Spleen (tissue), 11 donors: ENCODE measurements around the gene PRPF39. TPM values are rescaled to one million over a fixed set of nuclear protein-coding genes. Genes with fewer than 3 reads are reported as not detected.
A peak's percentile ranks its signal among the peaks of the same experiment; 100 is the strongest.

Source experiments
- DNase-seq: peaks from one replicate; pipeline ENCODE4 v3.0.0-alpha.2; 2020
- H3K27ac ChIP-seq, 8 donors: fragments of 200-600 bp; sonication (generic) in 7 of 8; 1 replicate in 4 of 8; 2 replicates in 4 of 8; pipeline versions ENCODE4 v1.5.0 to v1.8.0; 2016 to 2021; ENCODE audit warnings: inconsistent platforms in 4 of 8, mild to moderate bottlenecking in 4 of 8, moderate library complexity in 1 of 8
- H3K27me3 ChIP-seq, 7 donors: fragments of 200-600 bp; sonication (generic) in 6 of 7; replicated peaks in 1 of 7; 1 replicate in 4 of 7; 2 replicates in 3 of 7; pipeline versions ENCODE4 v1.5.0 to v1.8.0; 2016 to 2021; ENCODE audit warnings: inconsistent platforms in 3 of 7, mild to moderate bottlenecking in 1 of 7
- H3K36me3 ChIP-seq, 6 donors: fragments of 200-600 bp; sonication (generic) in 5 of 6; 1 replicate in 4 of 6; 2 replicates in 2 of 6; pipeline versions ENCODE4 v1.5.0 to v1.8.0; 2016 to 2021; ENCODE audit warnings: inconsistent platforms in 2 of 6
- H3K4me1 ChIP-seq, 6 donors: fragments of 200-600 bp; sonication (generic) in 5 of 6; 1 replicate in 3 of 6; 2 replicates in 3 of 6; pipeline versions ENCODE4 v1.5.0 to v1.8.0; 2016 to 2021; ENCODE audit warnings: inconsistent platforms in 3 of 6
- H3K4me3 ChIP-seq, 8 donors: fragments of 200-600 bp; sonication (generic) in 7 of 8; 1 replicate in 4 of 8; 2 replicates in 4 of 8; pipeline versions ENCODE4 v1.5.0 to v1.8.0; 2016 to 2021; ENCODE audit warnings: inconsistent platforms in 4 of 8, mild to moderate bottlenecking in 4 of 8, moderate library complexity in 2 of 8
- H3K9me3 ChIP-seq, 8 donors: fragments of 200-600 bp; sonication (generic) in 7 of 8; 1 replicate in 4 of 8; 2 replicates in 4 of 8; pipeline versions ENCODE4 v1.5.0 to v1.8.0; 2016 to 2021; ENCODE audit warnings: inconsistent platforms in 4 of 8
- POLR2A ChIP-seq, 3 donors: fragments of 450-650 bp; IDR thresholded peaks; one replicate each; pipeline ENCODE4 v1.5.1; 2017; ENCODE audit warnings: antibody characterized with exemption in 3 of 3, mild to moderate bottlenecking in 1 of 3
- POLR2AphosphoS5 ChIP-seq, 3 donors: sonication (generic); formaldehyde crosslinking; IDR thresholded peaks; one replicate each; pipeline ENCODE4 v1.5.1; 2017; ENCODE audit warnings: antibody characterized with exemption in 3 of 3
- WGBS, 5 donors: extraction: QIAGEN DNeasy Blood & Tissue Kit in 3 of 5; methylation state at CpG; one replicate each; pipeline versions ENCODE4 v1.1.5 to v1.1.7; 2013 to 2018; 5-methylcytosine and 5-hydroxymethylcytosine counted together
- intact Hi-C: fragments of 100-400 bp; cut with DNase I; formaldehyde crosslinking; loops from one replicate; pipeline ENCODE4 v1.15.0; 2023; ENCODE audit warnings: low total_unique reads
- polyA plus RNA-seq, 3 donors: library from polyadenylated mRNA; stranded (reverse); fragments of 200-250 nt; gene quantifications; one replicate each; pipeline ENCODE4 v1.2.1, GENCODE V29; 2013
- total RNA-seq, 7 donors: library from RNA; depleted of rRNA in 3 of 7; stranded (reverse); fragments of >200 nt in 3 of 7; fragmentation: NEBNext Ultra II Directional in 4 of 7; extraction: Animal tissue kit (Norgen Biotek cat#: 25700) in 4 of 7; gene quantifications; one replicate each; pipeline versions ENCODE4 v1.1.0 to v1.2.1, GENCODE V29; 2016 to 2021
- TF ChIP-seq, protein P1 (sequence below), 11 experiments: fragments of 200-600 bp in 7 of 11; fragments of 450-650 bp in 4 of 11; sonication (generic) in 4 of 11; IDR thresholded peaks in 8 of 11; conservative IDR thresholded peaks in 3 of 11; 1 replicate in 7 of 11; 2 replicates in 4 of 11; pipeline versions ENCODE4 v1.4.0 to v1.8.0; 2016 to 2021; ENCODE audit warnings: antibody characterized with exemption in 11 of 11, inconsistent platforms in 4 of 11, mild to moderate bottlenecking in 1 of 11
- donor health status: healthy with polysubstance abuse.
- donor health status: DM: no; HTN: no; CAD: no; lungs with moderate emphysema.
- donor health status: DM: no; HTN: no; CAD: no.
- donor health status: Bipolar disorder and iron deficiency.
- donor health status: healthy.
- donor health status: DM: no; HTN: no; CAD: no.
- donor health status: DM: yes; HTN: yes; CAD: no.

PRPF39 gene
- total and polyA plus RNA-seq, 10 donors: 24.8 to 44.5 (median 37.1) TPM

DNA sequence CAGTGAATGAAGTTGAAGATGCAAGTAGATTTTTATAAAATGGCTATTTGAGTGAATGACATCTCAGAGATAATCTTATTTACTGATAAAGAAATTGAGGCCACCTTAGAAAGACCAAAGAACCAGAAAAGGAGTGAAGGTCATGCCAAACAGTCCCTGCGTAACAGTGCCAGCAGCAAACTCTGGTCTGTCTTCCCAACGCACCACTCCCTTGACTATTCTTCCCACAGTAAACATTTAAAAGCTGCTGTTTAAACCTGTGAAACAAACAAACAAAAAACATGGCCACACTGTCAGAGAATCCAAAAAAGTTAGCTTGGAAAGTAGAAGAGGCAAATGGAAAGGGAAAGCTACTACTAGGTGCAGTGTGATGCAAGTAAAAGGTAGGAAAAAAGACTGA is 1.5 kb upstream of the PRPF39 start:
- H3K27me3 ChIP-seq: no peaks in the 10 kb centered on the region
- peaks cover 17 to 39% (median 34%) of the 10 kb centered on the region in 6 donors for H3K4me1 ChIP-seq
- DNase-seq: no peak
- H3K4me3 ChIP-seq: no peak overlapping the region
- H3K36me3 ChIP-seq: no peaks in the 10 kb centered on the region
- H3K9me3 ChIP-seq: no peaks in the 10 kb centered on the region
- 88 to 96% (median 92%) methylated on average over 2 of the region's 2 CpGs for WGBS, 5 donors
- intact Hi-C loops: no loop called here
- H3K27ac ChIP-seq: no peak overlapping the region
- TF ChIP-seq POLR2A (IDR thresholded peaks at IDR 0.05) (no peak), POLR2AphosphoS5 (IDR thresholded peaks at IDR 0.05) (no peak)
- TF ChIP-seq, protein P1, sequence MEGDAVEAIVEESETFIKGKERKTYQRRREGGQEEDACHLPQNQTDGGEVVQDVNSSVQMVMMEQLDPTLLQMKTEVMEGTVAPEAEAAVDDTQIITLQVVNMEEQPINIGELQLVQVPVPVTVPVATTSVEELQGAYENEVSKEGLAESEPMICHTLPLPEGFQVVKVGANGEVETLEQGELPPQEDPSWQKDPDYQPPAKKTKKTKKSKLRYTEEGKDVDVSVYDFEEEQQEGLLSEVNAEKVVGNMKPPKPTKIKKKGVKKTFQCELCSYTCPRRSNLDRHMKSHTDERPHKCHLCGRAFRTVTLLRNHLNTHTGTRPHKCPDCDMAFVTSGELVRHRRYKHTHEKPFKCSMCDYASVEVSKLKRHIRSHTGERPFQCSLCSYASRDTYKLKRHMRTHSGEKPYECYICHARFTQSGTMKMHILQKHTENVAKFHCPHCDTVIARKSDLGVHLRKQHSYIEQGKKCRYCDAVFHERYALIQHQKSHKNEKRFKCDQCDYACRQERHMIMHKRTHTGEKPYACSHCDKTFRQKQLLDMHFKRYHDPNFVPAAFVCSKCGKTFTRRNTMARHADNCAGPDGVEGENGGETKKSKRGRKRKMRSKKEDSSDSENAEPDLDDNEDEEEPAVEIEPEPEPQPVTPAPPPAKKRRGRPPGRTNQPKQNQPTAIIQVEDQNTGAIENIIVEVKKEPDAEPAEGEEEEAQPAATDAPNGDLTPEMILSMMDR (IDR thresholded peaks at IDR 0.05 in 8 of 11, conservative IDR thresholded peaks at IDR 0.05 in 3 of 11): no peak

DNA sequence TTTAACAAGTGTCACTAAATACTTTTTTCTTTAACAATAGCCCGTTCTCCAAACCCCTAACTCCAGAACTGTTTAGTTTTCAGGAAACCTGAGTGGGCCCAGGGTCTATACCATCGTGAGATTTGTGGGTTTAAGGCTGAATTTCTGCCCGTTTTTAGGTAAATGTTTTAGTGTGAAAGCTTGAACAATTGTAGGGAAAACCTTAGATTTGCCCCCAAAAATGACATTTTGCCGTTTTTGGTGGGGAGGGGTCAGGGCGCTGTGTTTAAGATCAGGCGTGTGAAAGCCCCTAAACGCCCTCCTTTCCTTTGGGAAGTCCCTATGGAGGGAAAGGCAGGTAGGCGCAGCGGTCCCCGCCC is 320 bp upstream of the PRPF39 start:
- intact Hi-C loops: no loop called here
- Histone ChIP-seq H3K4me3 (peak overlapping the region; percentile 57 to 89 (median 72)), H3K27me3 (no peaks in the 10 kb centered on the region), H3K36me3 (no peaks in the 10 kb centered on the region), H3K9me3 (no peaks in the 10 kb centered on the region), H3K4me1 (peaks cover 17 to 51% (median 44%) of the 10 kb centered on the region in 6 donors), H3K27ac (peak overlapping the region; percentile 64 to 90 (median 84))
- 0 to 3% (median 1%) methylated on average over 7 to 10 of the region's 10 CpGs for WGBS, 5 donors
- no peak for DNase-seq
- TF ChIP-seq POLR2A (IDR thresholded peaks at IDR 0.05): no peak
- no peak for TF ChIP-seq POLR2AphosphoS5 (IDR thresholded peaks at IDR 0.05)
- TF ChIP-seq, protein P1 (IDR thresholded peaks at IDR 0.05 in 8 of 11, conservative IDR thresholded peaks at IDR 0.05 in 3 of 11): no peak

DNA sequence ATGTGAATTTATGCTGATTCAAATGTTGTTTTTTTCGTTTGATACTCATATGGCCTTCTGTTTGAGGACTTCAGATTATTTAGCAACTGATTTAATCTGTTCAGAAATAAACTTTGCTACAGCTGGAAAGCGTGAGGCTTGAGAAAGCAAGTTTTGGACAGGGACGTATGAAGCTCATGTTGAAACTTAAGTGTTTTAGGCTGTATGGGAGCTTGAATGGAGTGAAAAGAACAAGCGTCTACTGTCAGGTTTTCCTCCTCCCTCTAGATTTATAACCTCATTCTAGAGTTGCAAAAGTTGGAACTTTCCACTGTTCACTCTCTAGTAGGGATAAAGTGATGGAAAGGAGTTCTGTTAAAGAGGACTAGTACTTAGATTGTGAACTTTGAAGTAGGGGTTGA is 1.0 kb downstream of the PRPF39 start:
- Histone ChIP-seq H3K27me3 (no peaks in the 10 kb centered on the region), H3K9me3 (no peaks in the 10 kb centered on the region), H3K27ac (peak overlapping the region in 6 of 8 donors; percentile 82 to 90 (median 84)), H3K4me1 (peaks cover 17 to 64% (median 57%) of the 10 kb centered on the region in 6 donors), H3K4me3 (peak overlapping the region; percentile 57 to 89 (median 72)), H3K36me3 (no peaks in the 10 kb centered on the region)
- WGBS, 5 donors: 3 to 7% (median 4%) methylated on average over 4 of the region's 4 CpGs
- intact Hi-C loops: no loop called here
- TF ChIP-seq, protein P1 (IDR thresholded peaks at IDR 0.05 in 8 of 11, conservative IDR thresholded peaks at IDR 0.05 in 3 of 11): no peak
- no peak for TF ChIP-seq POLR2AphosphoS5 (IDR thresholded peaks at IDR 0.05)
- no peak for TF ChIP-seq POLR2A (IDR thresholded peaks at IDR 0.05)
- no peak for DNase-seq

DNA sequence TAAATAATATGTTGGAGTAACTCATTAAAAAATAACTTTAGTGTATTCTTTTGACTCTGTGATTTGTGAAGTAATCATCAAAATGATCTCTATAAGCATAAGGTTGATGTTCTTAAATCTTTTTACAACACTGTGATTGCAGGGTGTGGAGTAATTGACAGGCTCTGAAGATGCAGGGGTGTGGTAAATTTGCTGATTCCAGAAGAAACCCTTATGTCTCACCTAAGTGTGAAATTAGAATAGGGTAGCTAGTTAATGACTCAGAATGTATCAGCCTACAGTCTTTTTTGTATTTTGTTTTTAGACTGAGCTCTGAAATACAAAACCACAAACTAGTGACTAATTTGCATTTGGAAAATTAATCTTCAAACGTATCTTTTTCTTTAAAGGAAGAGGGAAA is 5.9 kb downstream of the PRPF39 start:
- H3K27me3 ChIP-seq: no peaks in the 10 kb centered on the region
- no peak overlapping the region for H3K27ac ChIP-seq
- 26 to 48% (median 33%) methylated on average over 1 of the region's 1 CpG for WGBS, 5 donors
- DNase-seq: no peak
- no peaks in the 10 kb centered on the region for H3K9me3 ChIP-seq
- H3K4me1 ChIP-seq: peaks cover 17 to 73% (median 57%) of the 10 kb centered on the region in 6 donors
- intact Hi-C loops: no loop called here
- TF ChIP-seq POLR2AphosphoS5 (IDR thresholded peaks at IDR 0.05) (no peak), POLR2A (IDR thresholded peaks at IDR 0.05) (no peak)
- TF ChIP-seq, protein P1 (IDR thresholded peaks at IDR 0.05 in 8 of 11, conservative IDR thresholded peaks at IDR 0.05 in 3 of 11): no peak
- H3K36me3 ChIP-seq: peaks cover 0 to 8% (median under 1%) of the 10 kb centered on the region in 6 donors
- no peak overlapping the region for H3K4me3 ChIP-seq
